MM.1S (cell line): ENCODE measurements around the gene ADAMTS12.

Source experiments
- DNase-seq: peaks from one replicate; pipeline ENCODE4 v3.0.0-alpha.2; 2015
- H2AFZ ChIP-seq: fragments of 300-600 bp; sonication (generic); 2 replicates; pipeline ENCODE4 v1.6.0; 2016; ENCODE audit warnings: antibody characterized with exemption, low read length
- H3F3A ChIP-seq: fragments of 300-600 bp; sonication (generic); 2 replicates; pipeline ENCODE4 v1.6.1; 2016; ENCODE audit warnings: mild to moderate bottlenecking, antibody characterized with exemption, low read length, moderate library complexity, mixed read lengths; ENCODE audit not compliant: insufficient read depth
- H3K27ac ChIP-seq: fragments of 300-600 bp; sonication (generic); 2 replicates; pipeline ENCODE4 v1.5.1; 2016; ENCODE audit warnings: mild to moderate bottlenecking, low read length
- H3K27me3 ChIP-seq: fragments of 300-600 bp; sonication (generic); replicated peaks from 2 replicates; pipeline ENCODE4 v1.6.0; 2016; ENCODE audit warnings: low read length; ENCODE audit not compliant: insufficient read depth
- H3K36me3 ChIP-seq: fragments of 300-600 bp; sonication (generic); replicated peaks from 2 replicates; pipeline ENCODE4 v1.6.1; 2016; ENCODE audit warnings: mild to moderate bottlenecking, low read length, mixed read lengths; ENCODE audit not compliant: insufficient read depth
- H3K4me1 ChIP-seq: fragments of 300-600 bp; sonication (generic); 2 replicates; pipeline ENCODE4 v1.6.1; 2016; ENCODE audit warnings: low read length, mixed read lengths
- H3K4me2 ChIP-seq: fragments of 300-600 bp; sonication (generic); 2 replicates; pipeline ENCODE4 v1.6.0; 2016; ENCODE audit warnings: low read depth, low read length
- H3K4me3 ChIP-seq: fragments of 300-600 bp; sonication (generic); 2 replicates; pipeline ENCODE4 v1.5.1; 2016; ENCODE audit warnings: low read length, mixed read lengths
- H3K79me2 ChIP-seq: fragments of 300-600 bp; sonication (generic); 2 replicates; pipeline ENCODE4 v1.6.1; 2016; ENCODE audit warnings: mixed run types, low read length, mixed read lengths
- H3K9ac ChIP-seq: fragments of 300-600 bp; sonication (generic); 2 replicates; pipeline ENCODE4 v1.6.1; 2016; ENCODE audit warnings: low read length, mixed read lengths
- H3K9me2 ChIP-seq: fragments of 300-600 bp; sonication (generic); replicated peaks from 2 replicates; pipeline ENCODE4 v1.6.1; 2016; ENCODE audit warnings: mild to moderate bottlenecking, low read length, mixed read lengths; ENCODE audit not compliant: insufficient read depth
- H3K9me3 ChIP-seq: fragments of 300-600 bp; sonication (generic); replicated peaks from 2 replicates; pipeline ENCODE4 v1.6.1; 2016; ENCODE audit warnings: mild to moderate bottlenecking, low read length, mixed read lengths; ENCODE audit not compliant: insufficient read depth
- H4K20me1 ChIP-seq: fragments of 300-600 bp; sonication (generic); 2 replicates; pipeline ENCODE4 v1.6.1; 2016; ENCODE audit warnings: mild to moderate bottlenecking, low read length, moderate library complexity, mixed read lengths; ENCODE audit not compliant: insufficient read depth
- CTCF ChIP-seq: fragments of 300-600 bp; sonication (generic); IDR thresholded peaks from 2 replicates; pipeline ENCODE4 v1.5.1; 2016; ENCODE audit warnings: antibody characterized with exemption, low read length, mixed read lengths
- EZH2 ChIP-seq: fragments of 300-600 bp; sonication (generic); optimal IDR thresholded peaks from 2 replicates; pipeline ENCODE3; 2017; ENCODE audit warnings: low read depth, mild to moderate bottlenecking, antibody characterized with exemption, low read length, mixed read lengths
- EZH2phosphoT487 ChIP-seq: fragments of 300-600 bp; sonication (generic); IDR thresholded peaks from 2 replicates; pipeline ENCODE4 v1.6.1; 2018; ENCODE audit warnings: antibody characterized with exemption, low read length

The ADAMTS12 gene

GRCh38 chr5:33487236-33487635 lies 404.6 kb downstream of the ADAMTS12 start:
- H4K20me1 ChIP-seq, result no peaks in the 10 kb centered on the region
- TF ChIP-seq CTCF (no peak), EZH2phosphoT487 (no peak), EZH2 (no peak)
- H2AFZ ChIP-seq, result no peak overlapping the region
- no peaks in the 10 kb centered on the region for H3F3A ChIP-seq
- no peaks in the 10 kb centered on the region for H3K9me2 ChIP-seq
- H3K4me2 ChIP-seq, result no peak overlapping the region
- no peaks in the 10 kb centered on the region for H3K36me3 ChIP-seq
- no peaks in the 10 kb centered on the region for H3K79me2 ChIP-seq
- no peak overlapping the region for H3K9ac ChIP-seq
- no peak for DNase-seq
- H3K27me3 ChIP-seq, result no peaks in the 10 kb centered on the region
- H3K9me3 ChIP-seq, result no peaks in the 10 kb centered on the region
- H3K4me3 ChIP-seq, result no peak overlapping the region
- no peaks in the 10 kb centered on the region for H3K4me1 ChIP-seq
- no peak overlapping the region for H3K27ac ChIP-seq

- Histone ChIP-seq H3K27ac (no peak overlapping the region), H3K4me3 (no peak overlapping the region), H3K9me2 (no peaks in the 10 kb centered on the region), H3K4me1 (no peaks in the 10 kb centered on the region), H3K36me3 (no peaks in the 10 kb centered on the region), H3K4me2 (no peak overlapping the region), H3K79me2 (no peaks in the 10 kb centered on the region), H3K9ac (no peak overlapping the region), H2AFZ (no peak overlapping the region), H3F3A (no peaks in the 10 kb centered on the region), H3K9me3 (no peaks in the 10 kb centered on the region), H3K27me3 (no peaks in the 10 kb centered on the region), H4K20me1 (no peaks in the 10 kb centered on the region)
- no peak for DNase-seq
- TF ChIP-seq EZH2 (no peak), CTCF (no peak), EZH2phosphoT487 (no peak)
These were observed 409.5 kb downstream of the ADAMTS12 start for GRCh38 chr5:33482335-33482734.

GRCh38 chr5:33480876-33481275 lies 410.9 kb downstream of the ADAMTS12 start:
- H2AFZ ChIP-seq, result no peak overlapping the region
- H4K20me1 ChIP-seq, result no peaks in the 10 kb centered on the region
- no peak overlapping the region for H3K27ac ChIP-seq
- no peaks in the 10 kb centered on the region for H3K36me3 ChIP-seq
- H3K9me2 ChIP-seq, result no peaks in the 10 kb centered on the region
- no peak for DNase-seq
- no peak overlapping the region for H3K4me2 ChIP-seq
- H3K9ac ChIP-seq, result no peak overlapping the region
- no peaks in the 10 kb centered on the region for H3K4me1 ChIP-seq
- H3K9me3 ChIP-seq, result no peaks in the 10 kb centered on the region
- no peak overlapping the region for H3K4me3 ChIP-seq
- H3F3A ChIP-seq, result no peaks in the 10 kb centered on the region
- H3K27me3 ChIP-seq, result no peaks in the 10 kb centered on the region
- no peaks in the 10 kb centered on the region for H3K79me2 ChIP-seq
- TF ChIP-seq EZH2 (no peak), EZH2phosphoT487 (no peak), CTCF (no peak)
